Keratinocyte (primary cell): ENCODE data around the gene PARK7. TPM values are rescaled to one million over a fixed set of nuclear protein-coding genes. Genes with fewer than 3 reads are reported as not detected.

Experiments
- DNase-seq: peaks from one replicate; pipeline ENCODE4 v3.0.0-alpha.2; 2011; ENCODE audit warnings: low read depth, missing footprints, low spot score
- FAIRE-seq: peaks from 2 replicates; lab custom pipeline; 2011; peaks lifted over from hg19 to GRCh38; lab: Jason Lieb, UNC
- H2AFZ ChIP-seq: 2 replicates; pipeline ENCODE4 v1.6.0; 2012; ENCODE audit warnings: low read length, control low read depth, inconsistent platforms; ENCODE audit not compliant: control insufficient read depth
- H3K27ac ChIP-seq: 2 replicates; pipeline ENCODE4 v1.5.1; 2011; ENCODE audit warnings: low read length; ENCODE audit not compliant: control insufficient read depth, insufficient read depth
- H3K27me3 ChIP-seq: 3 replicates; pipeline ENCODE4 v1.6.0; 2011; ENCODE audit warnings: low read length; ENCODE audit not compliant: control insufficient read depth, insufficient read depth; ENCODE audit errors: extremely low read depth
- H3K36me3 ChIP-seq, 2 experiments: 2 replicates in 1 of 2; 3 replicates in 1 of 2; pipeline ENCODE4 v1.5.1; 2011; ENCODE audit warnings: low read length in 2 of 2, mild to moderate bottlenecking in 1 of 2; ENCODE audit not compliant: control insufficient read depth in 2 of 2, insufficient read depth in 2 of 2; ENCODE audit errors: extremely low read depth in 1 of 2
- H3K4me1 ChIP-seq: 3 replicates; pipeline ENCODE4 v1.5.1; 2011; ENCODE audit warnings: low read length; ENCODE audit not compliant: control insufficient read depth, insufficient read depth; ENCODE audit errors: extremely low read depth
- H3K4me2 ChIP-seq: 3 replicates; pipeline ENCODE4 v1.6.0; 2011; ENCODE audit warnings: low read depth, low read length; ENCODE audit not compliant: control insufficient read depth, insufficient read depth; ENCODE audit errors: extremely low read depth
- H3K4me3 ChIP-seq, 3 experiments: fragments of 200-600 bp in 1 of 3; sonication (generic) in 1 of 3; 2 replicates in 2 of 3; 3 replicates in 1 of 3; pipeline ENCODE4 v1.5.1; 2011 to 2016; ENCODE audit warnings: low read length in 3 of 3, mild to moderate bottlenecking in 3 of 3, control low read depth in 2 of 3, inconsistent platforms in 1 of 3, low read depth in 1 of 3, mixed read lengths in 1 of 3, mixed run types in 1 of 3, moderate library complexity in 1 of 3; ENCODE audit not compliant: control insufficient read depth in 2 of 3, insufficient read depth in 2 of 3; ENCODE audit errors: extremely low read depth in 1 of 3
- H3K79me2 ChIP-seq: 2 replicates; pipeline ENCODE4 v1.6.0; 2012; ENCODE audit warnings: low read length; ENCODE audit not compliant: control insufficient read depth, insufficient read depth
- H3K9ac ChIP-seq: 3 replicates; pipeline ENCODE4 v1.6.0; 2011; ENCODE audit warnings: low read length; ENCODE audit not compliant: control insufficient read depth, insufficient read depth; ENCODE audit errors: extremely low read depth
- H3K9me1 ChIP-seq: 3 replicates; pipeline ENCODE4 v1.6.0; 2011; ENCODE audit warnings: low read length; ENCODE audit not compliant: control insufficient read depth, insufficient read depth; ENCODE audit errors: extremely low read depth
- H3K9me3 ChIP-seq: 2 replicates; pipeline ENCODE4 v1.5.1; 2012; ENCODE audit warnings: low read depth, low read length; ENCODE audit not compliant: control insufficient read depth
- H4K20me1 ChIP-seq: 3 replicates; pipeline ENCODE4 v1.6.0; 2011; ENCODE audit warnings: low read length; ENCODE audit not compliant: control insufficient read depth, insufficient read depth; ENCODE audit errors: extremely low read depth
- EZH2 ChIP-seq: IDR thresholded peaks from one replicate; pipeline ENCODE4 v1.6.1; 2012; ENCODE audit warnings: inconsistent platforms, mild to moderate bottlenecking, low read length, moderate library complexity
- dilution Hi-C: fragments of 300-500 bp; cut with MboI; formaldehyde crosslinking; loops from one replicate; pipeline ENCODE4 v1.7.0; 2020; ENCODE audit warnings: low sequenced_read_pairs; ENCODE audit not compliant: extremely low pct_ligation_motif_present
- polyA plus RNA-seq, 5 experiments: library from polyadenylated mRNA; depleted of rRNA in 3 of 5; stranded (reverse) in 3 of 5; stranded (forward) in 1 of 5; unstranded in 1 of 5; fragments of >200 nt; gene quantifications; 1 replicate in 1 of 5; 2 replicates in 3 of 5; 3 replicates in 1 of 5; pipeline versions ENCODE4 v1.2.1 to v1.2.3, GENCODE V29; 2011 to 2012; ENCODE audit warnings: missing spikeins in 2 of 5, low read depth in 1 of 5, low replicate concordance in 1 of 5
- TF ChIP-seq, protein P1 (sequence below), 3 experiments: IDR thresholded peaks in 1 of 3; conservative IDR thresholded peaks in 1 of 3; optimal IDR thresholded peaks in 1 of 3; 2 replicates in 2 of 3; 3 replicates in 1 of 3; pipeline versions ENCODE3 to v1.5.1; 2011; ENCODE audit warnings: low read length in 3 of 3, mild to moderate bottlenecking in 3 of 3, moderate library complexity in 2 of 3, control low read depth in 1 of 3, inconsistent platforms in 1 of 3; ENCODE audit not compliant: insufficient read depth in 2 of 3; ENCODE audit errors: extremely low read depth in 1 of 3

Gene PARK7
- polyA plus RNA-seq, 1 donor (not counting 4 experiments of a cell fraction or from before 2014, with no cell fraction given), result 502 TPM

DNA sequence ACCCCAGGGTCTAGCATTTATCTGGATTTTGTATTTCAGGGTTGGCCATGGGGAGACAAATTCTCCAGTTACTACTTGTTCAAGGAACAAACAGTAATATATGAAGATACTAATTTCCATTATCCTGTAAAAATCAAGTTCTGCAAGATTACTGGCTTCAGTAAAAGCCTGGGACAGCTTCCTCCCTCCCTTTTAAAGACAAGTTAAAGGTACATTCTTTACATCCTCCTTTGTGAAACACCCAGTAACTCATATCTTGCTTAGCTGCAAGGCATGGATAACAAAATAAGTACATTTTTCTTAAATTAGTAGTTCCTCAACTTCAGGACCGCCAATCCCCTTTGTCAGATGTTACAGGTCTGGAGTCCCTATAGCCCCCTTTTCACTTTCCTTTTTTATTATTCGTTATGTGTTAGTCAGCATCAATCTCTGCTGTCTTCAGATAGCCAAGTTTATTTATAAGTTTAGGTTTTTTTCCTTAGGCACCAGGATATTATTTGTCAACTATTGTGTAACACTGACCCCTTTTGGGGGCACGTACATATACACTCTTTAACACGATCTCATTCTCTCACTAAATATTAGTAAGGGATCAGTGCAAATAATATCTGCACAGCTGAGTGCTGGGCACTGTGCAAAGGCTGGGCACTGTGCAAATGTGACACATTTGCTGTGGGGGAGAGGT lies 54.8 kb downstream of the PARK7 start:
- H3K36me3 ChIP-seq, result peaks cover 16 to 52% of the 10 kb centered on the region in 2 experiments
- peak overlapping the region; percentile 7 for H3K27ac ChIP-seq
- peaks cover 23% of the 10 kb centered on the region for H4K20me1 ChIP-seq
- dilution Hi-C loops, result loop anchor here (25.0 kb wide), 1 partner anchor 296 kb away; the partner anchor contains the start of gene SLC45A1
- peak overlapping the region in 2 of 3 experiments; percentile 1 to 13 for H3K4me3 ChIP-seq
- no peak overlapping the region for H2AFZ ChIP-seq
- peaks cover 90% of the 10 kb centered on the region for H3K79me2 ChIP-seq
- DNase-seq, result no peak
- no peaks in the 10 kb centered on the region for H3K9me3 ChIP-seq
- no peak for FAIRE-seq
- H3K27me3 ChIP-seq, result no peaks in the 10 kb centered on the region
- H3K4me2 ChIP-seq, result peak overlapping the region; percentile 97
- H3K9ac ChIP-seq, result no peak overlapping the region
- H3K4me1 ChIP-seq, result peaks cover 76% of the 10 kb centered on the region
- no peak for TF ChIP-seq EZH2
- TF ChIP-seq, protein P1, sequence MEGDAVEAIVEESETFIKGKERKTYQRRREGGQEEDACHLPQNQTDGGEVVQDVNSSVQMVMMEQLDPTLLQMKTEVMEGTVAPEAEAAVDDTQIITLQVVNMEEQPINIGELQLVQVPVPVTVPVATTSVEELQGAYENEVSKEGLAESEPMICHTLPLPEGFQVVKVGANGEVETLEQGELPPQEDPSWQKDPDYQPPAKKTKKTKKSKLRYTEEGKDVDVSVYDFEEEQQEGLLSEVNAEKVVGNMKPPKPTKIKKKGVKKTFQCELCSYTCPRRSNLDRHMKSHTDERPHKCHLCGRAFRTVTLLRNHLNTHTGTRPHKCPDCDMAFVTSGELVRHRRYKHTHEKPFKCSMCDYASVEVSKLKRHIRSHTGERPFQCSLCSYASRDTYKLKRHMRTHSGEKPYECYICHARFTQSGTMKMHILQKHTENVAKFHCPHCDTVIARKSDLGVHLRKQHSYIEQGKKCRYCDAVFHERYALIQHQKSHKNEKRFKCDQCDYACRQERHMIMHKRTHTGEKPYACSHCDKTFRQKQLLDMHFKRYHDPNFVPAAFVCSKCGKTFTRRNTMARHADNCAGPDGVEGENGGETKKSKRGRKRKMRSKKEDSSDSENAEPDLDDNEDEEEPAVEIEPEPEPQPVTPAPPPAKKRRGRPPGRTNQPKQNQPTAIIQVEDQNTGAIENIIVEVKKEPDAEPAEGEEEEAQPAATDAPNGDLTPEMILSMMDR (optimal IDR thresholded peaks at IDR 0.05 in 1 of 3, IDR thresholded peaks at IDR 0.05 in 1 of 3, conservative IDR thresholded peaks at IDR 0.05 in 1 of 3; ENCODE audit: extremely low read depth in 1 of 3, insufficient read depth in 2 of 3, low read length in 3 of 3), result no peak
- peaks cover 8% of the 10 kb centered on the region for H3K9me1 ChIP-seq

- DNase-seq (no peak), FAIRE-seq (no peak)
- dilution Hi-C loops, result loop anchor here (25.0 kb wide), 1 partner anchor 295 kb away; the partner anchor contains the start of gene SLC45A1
- peaks cover 93% of the 10 kb centered on the region for H3K79me2 ChIP-seq
- no peak overlapping the region for H3K9ac ChIP-seq
- H3K4me3 ChIP-seq, result peak overlapping the region in 2 of 3 experiments; percentile 1 to 12
- H3K4me2 ChIP-seq, result peak overlapping the region; percentile 97
- peaks cover 21% of the 10 kb centered on the region for H4K20me1 ChIP-seq
- peaks cover 81% of the 10 kb centered on the region for H3K4me1 ChIP-seq
- no peaks in the 10 kb centered on the region for H3K27me3 ChIP-seq
- no peaks in the 10 kb centered on the region for H3K9me3 ChIP-seq
- peaks cover 9% of the 10 kb centered on the region for H3K9me1 ChIP-seq
- no peak overlapping the region for H2AFZ ChIP-seq
- H3K27ac ChIP-seq, result peak overlapping the region; percentile 7
- TF ChIP-seq EZH2, result no peak
- TF ChIP-seq, protein P1 (optimal IDR thresholded peaks at IDR 0.05 in 1 of 3, IDR thresholded peaks at IDR 0.05 in 1 of 3, conservative IDR thresholded peaks at IDR 0.05 in 1 of 3; ENCODE audit: extremely low read depth in 1 of 3, insufficient read depth in 2 of 3, low read length in 3 of 3), result no peak
- peaks cover 16 to 49% of the 10 kb centered on the region in 2 experiments for H3K36me3 ChIP-seq
These were observed 55.4 kb downstream of the PARK7 start for GRCh38 chr1:8016895-8017241.
